ENCODE measurements around the gene ZBP1.
A peak's percentile ranks its signal among the peaks of the same experiment; 100 is the strongest.

Gene ZBP1

DNA sequence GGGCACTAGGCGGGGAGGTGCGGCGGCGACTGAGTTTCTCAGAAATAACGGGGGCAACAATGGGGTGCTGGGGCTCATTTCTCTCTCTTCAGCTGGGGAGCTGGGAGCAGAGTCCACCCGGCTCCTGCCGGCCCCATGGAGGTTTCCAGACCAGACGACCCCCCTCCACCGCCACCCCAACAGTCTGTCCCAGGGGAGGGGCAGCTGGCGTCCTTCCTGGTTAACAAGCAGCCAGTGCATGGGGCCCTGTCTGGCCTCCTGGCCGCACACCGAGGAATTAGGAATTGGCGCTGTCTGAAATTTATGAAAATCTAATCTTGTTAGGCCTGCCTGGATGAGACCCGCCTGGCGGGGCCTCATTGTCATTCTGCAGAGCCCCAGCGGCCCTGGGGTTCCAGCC lies 47.2 kb upstream of the ZBP1 start:
- no peak overlapping the region for H3K4me3 ChIP-seq (ENCODE audit: low read length)
- H3K9ac ChIP-seq (ENCODE audit: low read length) = no peak overlapping the region
- DNase-seq = no peak
- no peaks in the 10 kb centered on the region for H3K9me3 ChIP-seq (replicated peaks; ENCODE audit: insufficient read depth, low read length)
- peaks cover 12% of the 10 kb centered on the region; the same call in 1 of the 2 replicates for H3F3A ChIP-seq (ENCODE audit: insufficient read depth, low read length)
- TF ChIP-seq EZH2 (optimal IDR thresholded peaks at IDR 0.05; ENCODE audit: low read depth, low read length) (no peak), EZH2phosphoT487 (IDR thresholded peaks at IDR 0.05; ENCODE audit: low read length) (no peak)
- TF ChIP-seq, protein P1, sequence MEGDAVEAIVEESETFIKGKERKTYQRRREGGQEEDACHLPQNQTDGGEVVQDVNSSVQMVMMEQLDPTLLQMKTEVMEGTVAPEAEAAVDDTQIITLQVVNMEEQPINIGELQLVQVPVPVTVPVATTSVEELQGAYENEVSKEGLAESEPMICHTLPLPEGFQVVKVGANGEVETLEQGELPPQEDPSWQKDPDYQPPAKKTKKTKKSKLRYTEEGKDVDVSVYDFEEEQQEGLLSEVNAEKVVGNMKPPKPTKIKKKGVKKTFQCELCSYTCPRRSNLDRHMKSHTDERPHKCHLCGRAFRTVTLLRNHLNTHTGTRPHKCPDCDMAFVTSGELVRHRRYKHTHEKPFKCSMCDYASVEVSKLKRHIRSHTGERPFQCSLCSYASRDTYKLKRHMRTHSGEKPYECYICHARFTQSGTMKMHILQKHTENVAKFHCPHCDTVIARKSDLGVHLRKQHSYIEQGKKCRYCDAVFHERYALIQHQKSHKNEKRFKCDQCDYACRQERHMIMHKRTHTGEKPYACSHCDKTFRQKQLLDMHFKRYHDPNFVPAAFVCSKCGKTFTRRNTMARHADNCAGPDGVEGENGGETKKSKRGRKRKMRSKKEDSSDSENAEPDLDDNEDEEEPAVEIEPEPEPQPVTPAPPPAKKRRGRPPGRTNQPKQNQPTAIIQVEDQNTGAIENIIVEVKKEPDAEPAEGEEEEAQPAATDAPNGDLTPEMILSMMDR (IDR thresholded peaks at IDR 0.05; ENCODE audit: low read length) = no peak
- H3K27ac ChIP-seq (ENCODE audit: low read length) = peak overlapping the region; percentile 50; the same call in 1 of the 2 replicates
- no peaks in the 10 kb centered on the region for H3K36me3 ChIP-seq (replicated peaks; ENCODE audit: insufficient read depth, low read length)
- H3K79me2 ChIP-seq (ENCODE audit: low read length) = no peaks in the 10 kb centered on the region
- no peaks in the 10 kb centered on the region for H3K27me3 ChIP-seq (replicated peaks; ENCODE audit: insufficient read depth, low read length)
- no peaks in the 10 kb centered on the region for H3K9me2 ChIP-seq (replicated peaks; ENCODE audit: insufficient read depth, low read length)
- H4K20me1 ChIP-seq (ENCODE audit: insufficient read depth, low read length) = no peaks in the 10 kb centered on the region
- H3K4me2 ChIP-seq (ENCODE audit: low read depth, low read length) = no peak overlapping the region
- no peak overlapping the region for H2AFZ ChIP-seq (ENCODE audit: low read length)
- H3K4me1 ChIP-seq (ENCODE audit: low read length) = peaks cover 11% of the 10 kb centered on the region

GRCh38 chr20:57666834-57667157 lies 46.6 kb upstream of the ZBP1 start:
- Histone ChIP-seq H3F3A (ENCODE audit: insufficient read depth, low read length) (peaks cover 12% of the 10 kb centered on the region; the same call in 1 of the 2 replicates), H3K27me3 (replicated peaks; ENCODE audit: insufficient read depth, low read length) (no peaks in the 10 kb centered on the region), H3K27ac (ENCODE audit: low read length) (no peak overlapping the region), H2AFZ (ENCODE audit: low read length) (no peak overlapping the region), H3K9ac (ENCODE audit: low read length) (no peak overlapping the region), H3K4me3 (ENCODE audit: low read length) (no peak overlapping the region), H3K4me2 (ENCODE audit: low read depth, low read length) (no peak overlapping the region), H4K20me1 (ENCODE audit: insufficient read depth, low read length) (no peaks in the 10 kb centered on the region), H3K4me1 (ENCODE audit: low read length) (peaks cover 11% of the 10 kb centered on the region), H3K9me2 (replicated peaks; ENCODE audit: insufficient read depth, low read length) (no peaks in the 10 kb centered on the region), H3K9me3 (replicated peaks; ENCODE audit: insufficient read depth, low read length) (no peaks in the 10 kb centered on the region), H3K36me3 (replicated peaks; ENCODE audit: insufficient read depth, low read length) (no peaks in the 10 kb centered on the region), H3K79me2 (ENCODE audit: low read length) (no peaks in the 10 kb centered on the region)
- DNase-seq = no peak
- no peak for TF ChIP-seq EZH2phosphoT487 (IDR thresholded peaks at IDR 0.05; ENCODE audit: low read length)
- TF ChIP-seq, protein P1 (IDR thresholded peaks at IDR 0.05; ENCODE audit: low read length) = no peak
- TF ChIP-seq EZH2 (optimal IDR thresholded peaks at IDR 0.05; ENCODE audit: low read depth, low read length) = no peak

DNA sequence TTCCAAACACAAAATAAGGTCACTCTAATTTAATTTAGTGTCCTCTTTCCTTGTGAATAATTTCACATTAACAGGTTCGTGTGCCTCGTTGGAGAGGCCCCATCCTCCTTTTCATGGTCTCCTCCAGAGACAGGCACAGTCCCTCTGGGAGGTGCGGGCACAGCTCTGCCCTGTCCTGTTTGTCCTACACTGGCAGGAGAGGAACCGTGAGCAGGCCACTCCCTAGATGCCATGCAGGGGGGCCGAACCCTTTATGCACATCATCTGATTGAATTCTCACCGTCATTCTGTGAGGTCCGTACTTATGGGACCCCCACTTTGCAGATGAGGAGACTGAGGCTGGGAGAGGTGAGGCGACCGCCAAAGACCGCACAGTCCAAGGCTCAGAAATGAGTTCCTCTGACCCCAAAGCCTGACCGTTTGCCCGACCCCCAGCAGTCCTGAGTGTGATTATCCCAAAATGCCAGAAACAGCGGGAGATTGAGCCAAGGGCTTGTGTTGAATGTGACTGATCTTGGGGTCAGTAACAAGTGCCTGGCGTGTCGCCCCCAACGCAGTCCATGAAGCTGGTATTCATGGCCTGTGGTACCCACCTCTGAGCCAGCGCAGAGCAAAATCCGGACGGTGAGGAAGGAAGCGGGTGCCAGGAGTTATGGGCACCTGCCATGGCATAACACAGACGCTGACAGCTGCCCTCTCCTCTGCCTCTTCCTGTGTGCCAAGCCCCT lies 46.0 kb upstream of the ZBP1 start:
- Histone ChIP-seq H4K20me1 (ENCODE audit: insufficient read depth, low read length) (no peaks in the 10 kb centered on the region), H3K9ac (ENCODE audit: low read length) (no peak overlapping the region), H3F3A (ENCODE audit: insufficient read depth, low read length) (peaks cover 12% of the 10 kb centered on the region; the same call in 1 of the 2 replicates), H3K9me3 (replicated peaks; ENCODE audit: insufficient read depth, low read length) (no peaks in the 10 kb centered on the region), H3K4me2 (ENCODE audit: low read depth, low read length) (no peak overlapping the region), H3K79me2 (ENCODE audit: low read length) (no peaks in the 10 kb centered on the region), H3K36me3 (replicated peaks; ENCODE audit: insufficient read depth, low read length) (no peaks in the 10 kb centered on the region), H3K4me3 (ENCODE audit: low read length) (no peak overlapping the region), H3K4me1 (ENCODE audit: low read length) (peaks cover 11% of the 10 kb centered on the region), H3K27ac (ENCODE audit: low read length) (no peak overlapping the region), H2AFZ (ENCODE audit: low read length) (no peak overlapping the region), H3K27me3 (replicated peaks; ENCODE audit: insufficient read depth, low read length) (no peaks in the 10 kb centered on the region), H3K9me2 (replicated peaks; ENCODE audit: insufficient read depth, low read length) (no peaks in the 10 kb centered on the region)
- no peak for TF ChIP-seq EZH2 (optimal IDR thresholded peaks at IDR 0.05; ENCODE audit: low read depth, low read length)
- no peak for TF ChIP-seq EZH2phosphoT487 (IDR thresholded peaks at IDR 0.05; ENCODE audit: low read length)
- TF ChIP-seq, protein P1 (IDR thresholded peaks at IDR 0.05; ENCODE audit: low read length) = no peak
- DNase-seq = no peak
